HG02678 (cell line): Measurements from ENCODE around the gene A2M.
A peak's percentile ranks its signal among the peaks of the same experiment; 100 is the strongest.

Experiments
- ATAC-seq: cut with Tn5 transposase; IDR thresholded peaks from one replicate; pipeline ENCODE4 v1.9.1; 2021; ENCODE audit warnings: mild to moderate bottlenecking, moderate library complexity; ENCODE audit not compliant: unreplicated experiment

Gene A2M

DNA sequence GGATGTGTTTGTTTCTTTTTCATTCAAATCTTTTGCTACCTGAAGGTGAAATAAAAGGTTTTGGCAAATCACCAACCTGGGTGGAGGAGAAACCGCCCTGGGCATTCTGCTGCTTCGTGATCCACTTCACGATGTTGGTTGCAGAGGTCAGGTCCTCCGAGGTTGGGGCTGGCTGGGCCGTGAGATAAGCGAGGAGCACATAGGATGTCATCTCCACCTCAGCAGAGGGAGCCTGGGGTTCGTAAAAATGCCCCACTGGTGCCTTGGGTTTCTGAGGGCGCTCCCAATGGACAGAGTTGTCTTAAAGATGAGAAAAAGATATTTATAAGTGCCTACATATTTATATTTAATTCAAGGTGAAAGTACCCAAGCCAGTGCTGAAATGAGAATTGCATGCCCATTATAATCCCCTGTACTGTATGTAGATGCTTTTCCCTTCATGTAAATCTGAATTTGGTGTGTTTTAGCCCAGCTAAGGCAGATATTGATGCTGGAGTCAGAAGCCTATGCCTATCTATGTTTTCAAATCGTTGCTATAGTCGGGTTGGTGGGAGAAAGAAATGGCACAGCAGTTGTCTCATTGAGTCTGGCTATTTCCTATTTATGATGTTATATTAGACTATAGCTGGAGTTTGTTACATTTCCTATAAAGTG, 41.1 kb downstream of the A2M start:
- no peak for ATAC-seq

DNA sequence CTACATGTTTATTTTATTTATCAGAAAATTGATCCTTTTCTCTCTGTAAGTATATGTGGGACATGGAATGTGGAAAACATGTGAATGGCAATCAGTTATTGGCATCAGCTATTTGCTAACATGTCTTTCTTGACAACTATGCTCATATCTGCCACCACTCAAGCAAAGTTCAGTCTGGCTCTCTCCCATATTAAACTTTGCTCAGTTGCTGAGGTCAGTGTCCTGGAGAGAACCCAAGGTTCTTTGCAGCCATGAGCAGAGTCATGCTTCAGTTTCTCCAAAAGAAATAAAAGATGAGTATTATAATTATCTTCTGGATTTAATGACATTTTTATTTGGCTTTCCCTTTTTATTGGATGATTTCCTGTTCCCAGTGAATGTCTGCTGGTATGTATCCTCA, 42.6 kb downstream of the A2M start:
- no peak for ATAC-seq

DNA sequence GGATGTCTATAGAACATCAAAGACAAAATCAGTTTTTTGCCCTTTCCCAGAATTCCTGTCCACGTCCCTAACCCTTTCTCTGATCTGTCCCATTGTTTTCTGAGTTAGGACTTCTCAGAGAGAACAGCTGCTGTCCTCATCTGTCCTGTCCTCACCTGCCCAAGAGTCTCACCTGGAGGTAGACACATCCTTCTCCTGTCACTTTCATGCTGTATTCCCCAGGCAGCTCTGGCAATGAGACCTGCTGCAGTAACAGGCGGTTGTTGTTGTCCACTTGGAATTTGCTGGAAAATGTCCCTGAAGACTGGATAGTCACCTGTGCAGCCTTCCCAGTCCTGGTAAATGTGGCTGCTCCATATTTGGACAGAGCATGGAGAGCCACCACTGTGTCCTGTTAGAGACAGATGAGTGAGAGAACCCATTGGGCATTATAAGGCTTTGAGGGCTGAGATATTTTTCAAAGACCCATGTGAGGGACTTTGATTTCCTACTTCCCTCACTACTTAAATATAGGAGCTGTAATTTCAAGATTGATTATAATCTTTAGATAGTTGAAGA, 43.2 kb downstream of the A2M start:
- ATAC-seq = no peak

DNA sequence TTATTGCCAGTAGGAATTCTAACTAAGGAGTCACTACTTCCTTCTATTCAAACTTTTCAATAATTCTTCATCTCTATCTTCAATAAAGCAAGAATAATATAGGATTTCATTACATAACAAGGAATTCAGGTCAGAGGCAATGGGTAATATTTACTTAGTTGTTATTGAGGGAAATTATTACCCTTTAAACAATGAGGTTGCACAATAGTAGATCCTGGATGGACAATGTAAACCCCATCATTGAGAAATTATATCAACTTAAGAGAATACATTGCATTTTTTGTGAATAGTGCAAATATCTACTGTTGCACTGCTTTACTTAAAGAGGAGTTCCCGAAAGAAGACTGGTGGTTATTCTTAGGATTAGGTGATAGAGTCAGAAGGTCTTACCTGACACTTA, 43.8 kb downstream of the A2M start:
- no peak for ATAC-seq

DNA sequence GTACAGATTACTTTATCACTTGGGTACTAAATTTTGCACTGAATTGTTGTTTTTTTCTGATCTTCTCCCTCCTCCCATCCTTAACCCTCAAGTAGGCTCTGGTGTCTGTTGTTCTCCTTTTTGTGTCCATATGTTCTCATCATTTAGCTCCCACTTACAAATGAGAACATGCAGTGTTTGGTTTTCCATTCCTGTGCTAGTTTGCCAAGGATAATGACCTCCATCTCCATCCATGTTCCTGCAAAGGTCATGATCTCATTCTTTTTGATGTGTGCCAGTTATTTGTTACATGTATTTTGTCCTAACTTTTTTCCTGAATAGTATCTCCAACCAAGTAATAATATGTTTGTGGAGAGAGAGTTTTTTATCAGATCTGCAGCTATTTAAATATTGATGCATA, 44.2 kb downstream of the A2M start:
- ATAC-seq = no peak

DNA sequence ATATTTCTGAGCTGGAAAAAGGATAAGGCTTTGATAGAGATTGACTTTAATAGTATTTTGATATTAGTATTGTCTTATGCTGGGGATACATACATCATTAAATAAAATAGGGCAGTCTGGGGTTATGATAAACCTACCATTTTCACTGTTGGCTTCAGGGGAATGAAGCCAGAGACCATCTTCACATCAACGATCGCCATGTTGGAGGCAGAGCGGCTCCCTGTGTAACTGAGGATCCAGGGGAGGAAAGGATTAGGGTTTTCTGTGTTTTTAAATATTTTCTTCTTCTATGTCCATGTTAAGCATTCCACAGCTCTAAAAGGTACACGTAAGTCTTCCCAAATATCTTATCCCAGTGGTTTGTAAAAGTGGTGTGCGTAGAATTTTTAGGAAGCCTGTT, 45.4 kb downstream of the A2M start:
- no peak for ATAC-seq

DNA sequence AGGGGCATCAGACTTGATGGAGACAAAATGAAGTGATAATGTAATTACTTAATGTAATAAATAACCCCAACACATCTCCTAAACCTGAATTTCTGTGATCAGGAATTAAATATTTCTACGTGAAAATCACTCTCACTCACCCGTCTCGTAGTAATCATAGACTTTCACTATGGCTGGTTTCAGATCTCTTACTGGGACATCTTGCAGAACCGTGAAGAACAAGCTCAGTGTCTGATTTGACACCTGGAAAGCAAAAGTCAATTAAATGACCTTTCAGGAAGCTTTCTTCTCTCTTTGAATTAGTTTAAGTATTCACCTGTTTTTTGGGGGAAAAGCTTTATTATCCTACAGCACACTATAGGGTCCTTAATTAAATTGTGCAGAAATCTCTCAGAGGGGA, 47.1 kb downstream of the A2M start:
- ATAC-seq = no peak

DNA sequence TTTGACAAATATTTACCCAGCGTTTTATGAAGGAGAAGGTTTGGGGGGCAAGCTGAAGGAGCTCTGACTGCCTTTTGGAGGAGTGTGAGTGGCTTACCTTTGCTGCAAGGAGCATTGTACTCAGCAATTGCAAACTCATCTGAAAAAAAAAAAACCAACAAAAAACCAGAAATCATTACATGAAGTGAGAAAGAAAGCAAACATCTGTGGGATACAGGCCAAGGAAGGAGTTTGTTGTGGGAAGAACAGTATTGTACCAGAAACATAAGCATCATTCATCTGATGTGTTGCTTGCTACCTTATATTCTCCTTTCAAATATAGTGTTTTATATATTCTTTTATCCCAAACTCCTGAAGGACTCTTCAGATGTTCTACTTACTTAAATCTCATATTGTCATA, 47.6 kb downstream of the A2M start:
- no peak for ATAC-seq

DNA sequence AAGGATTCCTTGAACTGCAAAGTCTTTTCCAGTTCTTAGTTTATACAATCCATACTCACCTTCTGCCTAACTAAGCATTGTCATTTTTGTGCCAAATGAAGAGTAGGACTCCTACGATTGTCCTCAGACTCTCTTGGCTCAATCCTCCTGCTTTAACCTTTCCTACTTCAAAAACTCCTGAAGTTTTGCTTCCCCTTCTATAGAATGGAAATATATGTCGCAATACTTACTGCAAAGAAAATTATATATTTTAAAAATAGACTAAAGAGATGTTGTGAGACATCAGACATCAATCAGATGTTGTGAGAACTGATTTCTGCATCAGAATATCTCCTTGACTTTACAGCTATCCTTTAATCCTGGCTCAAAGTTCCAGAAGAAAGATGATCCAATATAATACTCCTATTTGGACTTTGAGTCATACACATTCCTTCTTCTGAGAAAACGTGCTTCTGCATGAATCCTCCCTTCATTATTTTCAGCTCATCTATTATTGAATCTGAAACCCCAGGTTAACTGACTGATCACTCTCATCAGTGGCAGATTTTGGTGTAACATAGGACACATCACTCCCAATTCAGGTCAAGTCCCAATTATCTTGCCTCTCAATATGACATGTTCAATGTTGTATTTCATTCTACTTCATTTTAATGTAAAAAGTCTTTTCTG, 48.8 kb downstream of the A2M start:
- no peak for ATAC-seq

DNA sequence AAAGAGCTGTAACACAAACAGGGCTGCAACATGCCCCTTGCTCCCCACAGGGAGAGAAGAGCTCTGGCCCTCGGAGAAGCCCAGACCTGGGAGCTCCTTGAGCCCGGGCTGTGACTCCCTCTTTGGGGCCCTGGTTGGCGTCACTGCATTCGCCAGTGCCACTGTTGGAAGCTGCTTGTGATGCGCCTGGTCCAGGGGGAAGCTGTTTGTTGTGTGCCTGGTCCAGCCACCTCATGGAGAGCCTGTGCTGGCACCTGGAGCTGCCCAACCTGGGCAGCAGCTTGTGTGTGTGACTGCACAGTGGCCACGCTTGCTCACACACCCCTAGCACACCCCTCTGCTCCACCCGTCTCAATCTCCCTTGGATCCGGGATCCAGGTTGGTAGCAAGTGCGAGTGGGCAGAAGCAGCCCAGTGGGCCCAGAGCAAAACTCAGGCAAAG, 49.5 kb downstream of the A2M start:
- ATAC-seq = no peak

DNA sequence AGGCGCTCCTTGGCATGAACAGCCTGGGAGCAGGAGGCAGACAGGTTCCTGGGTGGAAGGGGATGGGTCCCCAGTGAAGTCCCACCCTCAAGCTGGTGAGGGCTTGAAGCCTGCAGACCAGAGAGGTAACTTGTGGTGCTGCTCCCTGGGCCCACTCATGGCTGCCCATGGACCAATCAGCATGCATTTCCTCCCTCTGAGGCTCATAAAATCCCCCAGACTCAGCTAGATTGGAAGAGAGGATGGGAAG, 50.2 kb downstream of the A2M start:
- ATAC-seq = no peak

DNA sequence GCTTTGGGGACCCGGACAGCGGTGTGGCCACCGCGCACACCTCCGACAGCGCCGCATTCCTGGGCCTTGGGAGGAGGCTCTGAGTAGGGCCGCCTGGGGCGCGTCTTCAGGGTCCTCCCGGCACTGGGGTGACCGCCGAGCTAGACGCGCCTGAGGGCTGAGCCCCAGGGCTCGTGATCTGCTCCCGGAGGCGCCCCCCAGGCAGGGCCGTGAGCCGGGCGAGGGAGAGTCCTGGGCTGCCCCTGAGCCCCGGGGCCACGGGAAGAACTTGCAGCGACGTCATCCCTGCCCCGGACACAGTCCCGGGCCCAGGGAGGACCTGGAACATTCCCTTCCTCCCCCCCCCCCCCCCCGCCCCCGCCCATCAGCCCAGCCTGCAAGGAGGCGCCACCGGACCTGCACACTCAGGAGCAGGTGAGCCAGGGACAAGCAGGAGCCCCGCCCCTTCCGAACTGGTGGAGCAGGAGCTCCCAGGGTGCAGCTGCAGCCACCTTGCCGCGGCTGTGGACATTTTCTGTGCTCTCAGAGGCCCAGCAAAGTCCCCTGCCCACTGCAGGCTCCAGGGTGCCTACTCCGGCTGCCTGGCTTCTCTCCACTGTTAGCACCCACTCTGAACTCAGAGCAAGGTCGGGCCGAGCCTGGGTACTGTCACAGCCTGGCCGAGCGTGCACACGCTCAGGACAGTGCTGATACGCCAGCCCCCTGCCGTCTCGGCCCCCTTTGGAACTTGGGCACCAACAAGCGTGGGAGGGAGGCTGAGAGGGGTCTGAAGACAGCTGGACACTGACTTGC, 50.7 kb downstream of the A2M start:
- peak; percentile 10 for ATAC-seq

DNA sequence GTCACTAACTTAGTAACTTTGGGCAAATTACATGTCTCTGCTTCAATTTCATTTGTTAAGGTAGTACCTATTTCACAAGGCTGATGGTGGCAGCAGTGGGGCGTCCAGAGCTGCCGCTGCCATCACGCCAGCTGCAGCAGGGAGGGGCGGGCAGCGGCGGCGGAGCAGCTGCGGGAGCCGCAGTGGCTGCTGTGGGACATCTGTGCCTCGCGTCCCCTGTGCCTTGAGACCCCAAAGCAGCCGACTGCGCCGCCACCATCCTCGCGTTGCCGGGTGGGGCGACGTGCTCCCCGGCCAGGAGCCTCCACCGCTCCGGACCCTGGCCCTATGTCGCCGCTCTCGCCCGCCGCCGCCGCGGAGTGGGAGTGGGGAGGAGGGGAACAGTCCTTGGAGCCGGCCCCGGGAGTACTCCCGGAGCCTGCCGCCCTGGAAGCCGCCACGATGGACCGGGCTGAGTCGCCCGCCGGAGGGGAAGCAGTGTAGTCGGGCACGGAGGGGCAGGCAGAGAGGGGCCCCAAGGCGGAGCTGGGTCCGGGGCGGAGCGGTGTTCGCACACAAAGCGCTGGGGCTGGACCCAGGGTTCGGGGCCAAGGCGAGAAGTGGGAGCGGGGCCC, 51.4 kb downstream of the A2M start:
- ATAC-seq = peak; percentile 72

DNA sequence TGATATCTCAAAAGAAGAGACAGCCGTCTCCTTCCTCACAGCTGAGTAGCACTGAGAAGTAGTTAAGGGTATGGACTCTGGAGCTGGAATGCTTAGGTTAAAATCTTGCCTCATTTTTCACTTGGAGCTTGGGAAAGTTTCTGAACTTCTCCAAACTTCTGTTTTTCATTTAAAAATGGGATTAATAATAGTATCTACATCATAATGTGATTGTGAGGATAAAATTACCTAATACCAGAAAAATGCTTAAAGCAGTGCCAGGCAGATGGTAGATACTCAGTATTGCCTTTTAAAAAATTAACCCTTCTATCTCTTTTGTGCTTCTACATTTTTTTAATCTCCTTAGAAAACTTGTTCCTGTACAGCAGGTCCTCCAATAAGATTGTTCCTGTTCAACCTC, 63.1 kb downstream of the A2M start:
- no peak for ATAC-seq

DNA sequence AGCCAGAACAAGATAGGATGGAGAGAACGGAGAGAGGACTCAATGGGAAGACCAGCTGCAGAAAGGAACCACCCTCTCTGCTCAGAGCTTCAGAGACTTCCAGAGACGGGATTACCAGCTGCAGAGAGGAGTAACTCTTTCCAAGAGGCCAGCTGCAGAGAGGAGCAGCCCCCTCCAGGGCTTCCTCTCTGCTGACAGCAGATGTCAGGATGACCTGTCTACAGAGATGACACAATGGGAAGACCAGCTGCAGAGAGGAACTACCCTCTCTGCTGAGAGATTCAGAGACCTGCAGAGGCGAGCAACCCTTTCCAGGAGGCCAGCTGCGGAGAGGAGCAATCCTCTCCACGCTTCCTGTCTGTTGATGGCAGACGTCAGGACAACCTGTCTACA, 64.6 kb downstream of the A2M start:
- no peak for ATAC-seq

DNA sequence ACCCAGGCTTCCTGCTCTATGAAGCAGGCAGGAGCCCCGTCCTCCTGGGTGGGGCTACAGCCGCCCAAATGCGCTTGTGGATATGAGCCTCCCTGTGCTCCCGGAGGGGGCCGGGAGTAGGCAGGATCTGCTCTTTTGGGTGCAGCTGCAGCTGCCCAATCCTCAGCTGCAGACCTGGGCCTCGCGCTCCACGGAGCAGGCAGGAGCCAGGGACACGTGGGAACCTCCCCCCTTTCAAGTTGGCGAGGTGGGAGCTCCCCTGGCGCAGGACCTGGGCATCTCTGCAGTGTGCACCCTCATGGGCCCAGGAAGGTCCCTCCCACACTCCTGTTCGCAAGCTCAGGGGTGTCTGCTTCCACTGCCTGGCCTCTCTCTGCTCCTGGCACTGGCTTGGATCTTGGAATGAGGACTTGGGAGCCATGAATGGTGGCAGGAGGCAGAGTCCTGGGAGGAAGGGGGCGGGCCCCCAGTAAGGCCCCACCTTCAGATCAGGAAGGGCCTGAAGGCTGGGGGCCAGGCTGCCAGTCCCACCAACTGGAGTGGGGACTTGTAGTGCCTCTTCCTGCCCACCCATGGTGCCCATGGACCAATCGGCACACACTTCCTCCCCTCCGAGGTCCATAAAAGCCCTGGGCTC, 65.1 kb downstream of the A2M start:
- no peak for ATAC-seq

DNA sequence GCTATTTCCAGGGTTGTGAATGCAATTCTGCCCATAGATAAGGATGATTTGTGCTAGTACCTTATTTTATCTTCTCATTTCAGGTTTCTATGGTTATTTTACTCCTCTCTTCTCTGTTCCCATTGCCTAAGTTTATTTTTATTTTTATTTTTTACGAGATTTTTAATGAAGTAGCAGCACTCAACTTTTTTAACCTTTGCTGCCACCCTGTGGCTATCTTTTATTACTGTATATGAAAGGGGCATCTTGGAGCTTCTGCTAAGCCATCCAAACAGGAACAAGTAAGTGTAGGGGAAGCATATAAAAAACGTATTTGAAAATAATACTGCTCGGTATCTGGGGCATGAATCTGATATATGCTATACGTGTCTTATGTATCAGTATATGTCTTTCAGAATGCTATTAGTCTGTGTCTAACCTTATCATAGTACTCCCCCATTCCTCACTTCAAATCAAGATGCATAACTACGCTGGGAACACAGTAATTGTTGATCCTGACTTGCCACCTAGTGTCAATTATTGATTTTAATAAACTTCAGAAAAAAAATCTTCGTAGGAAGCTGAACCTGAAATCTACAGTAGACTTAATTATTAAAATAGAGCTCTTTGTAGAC, 66.1 kb downstream of the A2M start:
- ATAC-seq = no peak

DNA sequence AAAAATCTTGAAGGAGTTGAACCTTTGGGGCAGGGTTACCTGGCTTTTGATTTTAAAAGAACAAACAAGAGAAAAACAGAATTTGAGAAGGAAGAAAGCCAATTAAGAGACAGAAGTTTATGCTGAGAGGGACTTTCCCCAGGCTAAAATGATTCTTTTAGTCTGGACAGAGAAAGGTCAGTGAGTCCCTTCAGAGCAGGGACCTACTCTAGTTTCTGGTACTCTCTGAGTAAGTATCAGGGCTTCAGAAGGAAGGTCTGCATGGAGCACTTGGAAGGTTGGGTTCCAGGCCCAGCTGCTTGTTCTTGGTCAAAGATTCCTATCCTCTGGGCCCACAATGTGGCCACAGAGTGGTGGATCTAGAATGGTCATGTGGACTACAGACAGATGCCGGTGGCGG, 66.8 kb downstream of the A2M start:
- no peak for ATAC-seq

DNA sequence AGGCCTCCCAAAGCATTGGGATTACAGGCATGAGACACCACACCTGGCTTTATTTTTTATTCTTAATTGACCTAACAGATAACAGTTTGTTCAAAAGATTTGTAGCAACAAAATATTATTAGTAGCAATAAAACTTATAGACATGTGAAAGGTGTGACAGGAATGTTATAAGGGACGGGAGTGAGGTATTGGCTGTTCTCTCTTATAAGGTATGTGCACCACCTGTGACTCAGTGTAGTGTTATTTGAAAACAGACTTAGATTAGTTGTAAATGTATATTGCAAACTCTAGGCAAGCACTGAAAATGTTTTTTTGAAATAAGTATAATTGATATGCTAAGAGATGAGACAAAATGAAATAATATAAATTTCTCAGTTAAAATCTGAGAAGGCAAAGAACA, 68.6 kb downstream of the A2M start:
- no peak for ATAC-seq

DNA sequence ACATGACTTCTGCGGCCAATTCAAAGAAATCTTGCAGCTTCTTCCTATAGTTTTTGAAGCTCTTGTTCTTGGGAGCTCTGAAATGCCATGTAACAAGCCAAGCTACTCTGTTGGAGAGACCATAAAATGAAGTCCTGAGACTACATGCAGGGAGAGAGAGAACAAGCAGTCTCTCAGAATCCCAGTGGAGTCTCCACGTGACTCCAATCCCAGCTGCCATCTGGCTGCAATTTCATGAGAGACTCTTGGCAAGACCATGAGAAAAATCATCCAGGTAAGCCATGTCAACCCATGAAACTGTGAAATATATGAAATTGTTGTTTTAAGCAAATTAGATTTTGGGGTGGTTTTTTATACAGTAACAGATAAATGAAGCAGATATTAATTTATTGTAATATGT, 72.0 kb downstream of the A2M start:
- ATAC-seq = no peak

DNA sequence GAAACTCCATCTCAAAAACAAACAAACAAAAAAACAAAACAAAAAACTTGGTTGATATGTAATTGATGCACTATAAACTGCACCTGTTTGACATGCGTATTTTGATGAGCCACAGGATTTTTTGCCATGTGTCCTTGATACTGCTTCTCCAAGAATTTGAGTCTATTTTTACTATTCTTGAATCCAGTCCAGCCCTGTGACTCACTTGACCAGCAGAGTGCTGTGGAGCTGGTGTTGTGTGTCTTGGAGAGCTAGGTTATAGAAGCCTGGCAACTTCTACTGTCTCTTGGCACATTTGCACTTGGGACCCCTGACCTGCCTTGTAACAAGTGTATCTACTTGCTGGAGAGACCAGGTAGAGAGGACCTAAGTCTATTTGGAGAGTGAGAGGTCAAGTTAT, 74.4 kb downstream of the A2M start:
- ATAC-seq = no peak
